SK-N-SH (cell line): ENCODE results near the gene KLRC2. TPM values are rescaled to one million over a fixed set of nuclear protein-coding genes. Genes with fewer than 3 reads are reported as not detected.

Experiments
- CTCF ChIA-PET: fragments of 300-600, 350-600 bp; formaldehyde crosslinking; extraction: SDS; loops from one replicate; lab custom pipeline; 2021; lab: Yijun Ruan, JAX
- POLR2A ChIA-PET: fragments of 350-600 bp; sonication (Branson Sonifier 250); formaldehyde crosslinking; extraction: SDS; loops from one replicate; lab custom pipeline; 2020; ENCODE audit warnings: antibody characterized with exemption, inconsistent platforms; lab: Yijun Ruan, JAX
- DNase-seq: peaks from one replicate; pipeline ENCODE4 v3.0.0; 2012
- H2AFZ ChIP-seq: fragments of 200-600 bp; sonication (generic); 2 replicates; pipeline ENCODE4 v1.8.1; 2016; ENCODE audit warnings: antibody characterized with exemption, mild to moderate bottlenecking, low read depth
- H3F3A ChIP-seq: fragments of 200-600 bp; sonication (generic); replicated peaks from 2 replicates; pipeline ENCODE3; 2016; ENCODE audit warnings: antibody characterized with exemption, mild to moderate bottlenecking; ENCODE audit not compliant: insufficient read depth
- H3K27ac ChIP-seq, 2 experiments: fragments of 200-500 bp in 1 of 2; fragments of 200-600 bp in 1 of 2; sonication (Bioruptor generic) in 1 of 2; sonication (generic), shearing (Covaris generic) in 1 of 2; 2 replicates each; pipeline versions ENCODE4 v1.5.1 to v1.6.1; 2014 to 2016; ENCODE audit warnings: low read depth in 2 of 2, inconsistent platforms in 1 of 2, low read length in 1 of 2, mild to moderate bottlenecking in 1 of 2, mixed read lengths in 1 of 2
- H3K27me3 ChIP-seq: fragments of 200-600 bp; sonication (generic), shearing (Covaris generic); 2 replicates; pipeline ENCODE4 v1.6.1; 2016; ENCODE audit warnings: mixed run types; ENCODE audit not compliant: insufficient read depth
- H3K36me3 ChIP-seq, 2 experiments: fragments of 200-500 bp in 1 of 2; fragments of 200-600 bp in 1 of 2; sonication (Bioruptor generic) in 1 of 2; sonication (generic) in 1 of 2; replicated peaks in 1 of 2; 2 replicates each; pipeline versions ENCODE3 to v1.5.1; 2014 to 2016; ENCODE audit warnings: low read length in 1 of 2, mild to moderate bottlenecking in 1 of 2; ENCODE audit not compliant: insufficient read depth in 2 of 2, control insufficient read depth in 1 of 2
- H3K4me1 ChIP-seq, 2 experiments: fragments of 200-500 bp in 1 of 2; fragments of 200-600 bp in 1 of 2; sonication (Bioruptor generic) in 1 of 2; sonication (generic), shearing (Covaris generic) in 1 of 2; 2 replicates each; pipeline versions ENCODE4 v1.5.1 to v1.6.1; 2014 to 2016; ENCODE audit warnings: low read depth in 1 of 2, low read length in 1 of 2, mixed run types in 1 of 2; ENCODE audit not compliant: insufficient read depth in 2 of 2, control insufficient read depth in 1 of 2
- H3K4me2 ChIP-seq: fragments of 200-600 bp; sonication (generic), shearing (Covaris generic); 2 replicates; pipeline ENCODE4 v1.6.1; 2017; ENCODE audit warnings: mixed run types
- H3K4me3 ChIP-seq, 2 experiments: fragments of 200-500 bp in 1 of 2; fragments of 200-600 bp in 1 of 2; sonication (Bioruptor generic) in 1 of 2; sonication (generic), shearing (Covaris generic) in 1 of 2; 2 replicates each; pipeline versions ENCODE4 v1.5.1 to v1.8.1; 2014 to 2016; ENCODE audit warnings: low read depth in 2 of 2, inconsistent platforms in 1 of 2, low read length in 1 of 2, mild to moderate bottlenecking in 1 of 2, mixed read lengths in 1 of 2, moderate library complexity in 1 of 2
- H3K79me2 ChIP-seq: fragments of 200-600 bp; sonication (generic); 2 replicates; pipeline ENCODE4 v1.8.1; 2017; ENCODE audit warnings: mild to moderate bottlenecking; ENCODE audit not compliant: insufficient read depth
- H3K9ac ChIP-seq: fragments of 200-600 bp; sonication (generic); 2 replicates; pipeline ENCODE4 v1.6.1; 2017; ENCODE audit warnings: mixed run types
- H3K9me2 ChIP-seq: fragments of 200-600 bp; sonication (generic); 2 replicates; pipeline ENCODE4 v1.6.1; 2017; ENCODE audit warnings: mixed run types
- H3K9me3 ChIP-seq: fragments of 200-600 bp; sonication (generic); 2 replicates; pipeline ENCODE4 v1.6.1; 2017; ENCODE audit warnings: mixed run types, mild to moderate bottlenecking, moderate library complexity
- H4K20me1 ChIP-seq: fragments of 200-600 bp; sonication (generic); 2 replicates; pipeline ENCODE4 v1.6.1; 2017; ENCODE audit warnings: mild to moderate bottlenecking, mixed run types; ENCODE audit not compliant: insufficient read depth
- CHD2 ChIP-seq: fragments of 150-350 bp; IDR thresholded peaks from 2 replicates; pipeline ENCODE4 v1.6.1; 2018; ENCODE audit warnings: low read length; ENCODE audit not compliant: partially characterized antibody
- EP300 ChIP-seq, 2 experiments: IDR thresholded peaks; 2 replicates each; pipeline versions ENCODE4 v1.4.0 to v1.6.1; 2012; ENCODE audit warnings: borderline replicate concordance in 1 of 2, low read depth in 1 of 2, low read length in 1 of 2
- FOSL2 ChIP-seq: IDR thresholded peaks from 2 replicates; pipeline ENCODE4 v1.4.0; 2012; ENCODE audit warnings: low read depth, mild to moderate bottlenecking, moderate library complexity, borderline replicate concordance
- GATA2 ChIP-seq: sonication (generic); formaldehyde crosslinking; IDR thresholded peaks from 2 replicates; pipeline ENCODE4 v1.5.0; 2020; ENCODE audit warnings: mild to moderate bottlenecking, missing genetic modification reagents
- NFIC ChIP-seq: IDR thresholded peaks from 2 replicates; pipeline ENCODE4 v1.4.0; 2012; ENCODE audit warnings: borderline replicate concordance
- POLR2AphosphoS5 ChIP-seq: IDR thresholded peaks from 2 replicates; pipeline ENCODE4 v1.6.1; 2012; ENCODE audit warnings: low read depth, low read length
- RCOR1 ChIP-seq: fragments of 150-350 bp; IDR thresholded peaks from 2 replicates; pipeline ENCODE4 v1.6.1; 2017; ENCODE audit warnings: antibody characterized with exemption, low read length
- WGBS: methylation state at CpG from one replicate; pipeline ENCODE4 v1.1.6; 2017; ENCODE audit warnings: low lambda C conversion rate; 5-methylcytosine and 5-hydroxymethylcytosine counted together
- polyA plus RNA-seq, 3 experiments: library from polyadenylated mRNA; depleted of rRNA; stranded (reverse); fragments of >200 nt; gene quantifications; 2 replicates each; pipeline ENCODE4 v1.2.3, GENCODE V29; 2012
- TF ChIP-seq, protein P1 (sequence below): IDR thresholded peaks from 2 replicates; pipeline ENCODE4; 2012
- TF ChIP-seq, protein P2 (sequence below): fragments of 150-350 bp; IDR thresholded peaks from 2 replicates; pipeline ENCODE4 v1.6.1; 2016; ENCODE audit warnings: mild to moderate bottlenecking, low read depth, low read length
- TF ChIP-seq, protein P3 (sequence below): IDR thresholded peaks from 2 replicates; pipeline ENCODE4 v1.4.0; 2012; ENCODE audit warnings: low read depth, borderline replicate concordance
- TF ChIP-seq, protein P4 (sequence below): IDR thresholded peaks from 2 replicates; pipeline ENCODE4 v1.4.0; 2012; ENCODE audit warnings: low read depth, borderline replicate concordance
- TF ChIP-seq, protein P5 (sequence below): IDR thresholded peaks from 2 replicates; pipeline ENCODE4 v1.4.0; 2012; ENCODE audit warnings: low read depth
- TF ChIP-seq, protein P6 (sequence below): IDR thresholded peaks from 2 replicates; pipeline ENCODE4 v1.6.1; 2012; ENCODE audit warnings: mild to moderate bottlenecking, low read depth, low read length, moderate library complexity

The KLRC2 gene
- polyA plus RNA-seq, 1 of the 3 experiments (the other 2 are of a cell fraction): not detected

DNA sequence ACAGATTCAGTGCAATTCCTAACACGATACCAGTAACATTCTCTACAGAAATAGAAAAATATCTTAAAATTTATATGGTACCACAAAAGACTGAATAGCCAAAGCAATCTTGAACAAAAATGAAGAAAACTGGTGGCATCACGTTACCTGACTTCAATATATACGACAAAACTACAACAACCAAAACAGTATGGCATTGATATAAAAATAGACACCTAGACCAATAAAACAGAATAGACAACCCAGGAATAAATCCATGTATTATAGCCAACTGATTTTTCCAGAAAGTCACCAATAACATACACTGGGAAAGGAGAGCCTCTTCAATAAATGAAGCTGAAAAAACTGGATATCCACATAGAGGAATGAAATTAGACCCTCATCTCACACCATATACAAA is 51.6 kb downstream of the KLRC2 start:
- H3K4me1 ChIP-seq: no peaks in the 10 kb centered on the region
- no peaks in the 10 kb centered on the region; the same call in 1 of the 2 replicates for H3K27me3 ChIP-seq
- ChIA-PET CTCF (interaction anchor here (1.8 kb wide), 1 partner anchor 366 kb away, joined by 4 read pairs; no protein-coding TSS in a partner anchor), POLR2A (no interaction called here)
- no peaks in the 10 kb centered on the region for H3K9me2 ChIP-seq
- H2AFZ ChIP-seq: no peak overlapping the region
- H3K36me3 ChIP-seq: no peaks in the 10 kb centered on the region
- no peaks in the 10 kb centered on the region for H3F3A ChIP-seq
- H3K79me2 ChIP-seq: no peaks in the 10 kb centered on the region
- no peak overlapping the region for H3K4me3 ChIP-seq
- no peaks in the 10 kb centered on the region for H3K9me3 ChIP-seq
- H3K4me2 ChIP-seq: no peak overlapping the region
- no peaks in the 10 kb centered on the region for H4K20me1 ChIP-seq
- no peak overlapping the region for H3K27ac ChIP-seq
- no peak for DNase-seq
- TF ChIP-seq CHD2 (no peak), RCOR1 (no peak), NFIC (no peak)
- TF ChIP-seq, protein P1, sequence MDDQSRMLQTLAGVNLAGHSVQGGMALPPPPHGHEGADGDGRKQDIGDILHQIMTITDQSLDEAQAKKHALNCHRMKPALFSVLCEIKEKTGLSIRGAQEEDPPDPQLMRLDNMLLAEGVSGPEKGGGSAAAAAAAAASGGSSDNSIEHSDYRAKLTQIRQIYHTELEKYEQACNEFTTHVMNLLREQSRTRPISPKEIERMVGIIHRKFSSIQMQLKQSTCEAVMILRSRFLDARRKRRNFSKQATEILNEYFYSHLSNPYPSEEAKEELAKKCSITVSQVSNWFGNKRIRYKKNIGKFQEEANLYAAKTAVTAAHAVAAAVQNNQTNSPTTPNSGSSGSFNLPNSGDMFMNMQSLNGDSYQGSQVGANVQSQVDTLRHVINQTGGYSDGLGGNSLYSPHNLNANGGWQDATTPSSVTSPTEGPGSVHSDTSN: no peak
- 24% methylated on average over 3 of the region's 3 CpGs for WGBS
- no peak overlapping the region for H3K9ac ChIP-seq

DNA sequence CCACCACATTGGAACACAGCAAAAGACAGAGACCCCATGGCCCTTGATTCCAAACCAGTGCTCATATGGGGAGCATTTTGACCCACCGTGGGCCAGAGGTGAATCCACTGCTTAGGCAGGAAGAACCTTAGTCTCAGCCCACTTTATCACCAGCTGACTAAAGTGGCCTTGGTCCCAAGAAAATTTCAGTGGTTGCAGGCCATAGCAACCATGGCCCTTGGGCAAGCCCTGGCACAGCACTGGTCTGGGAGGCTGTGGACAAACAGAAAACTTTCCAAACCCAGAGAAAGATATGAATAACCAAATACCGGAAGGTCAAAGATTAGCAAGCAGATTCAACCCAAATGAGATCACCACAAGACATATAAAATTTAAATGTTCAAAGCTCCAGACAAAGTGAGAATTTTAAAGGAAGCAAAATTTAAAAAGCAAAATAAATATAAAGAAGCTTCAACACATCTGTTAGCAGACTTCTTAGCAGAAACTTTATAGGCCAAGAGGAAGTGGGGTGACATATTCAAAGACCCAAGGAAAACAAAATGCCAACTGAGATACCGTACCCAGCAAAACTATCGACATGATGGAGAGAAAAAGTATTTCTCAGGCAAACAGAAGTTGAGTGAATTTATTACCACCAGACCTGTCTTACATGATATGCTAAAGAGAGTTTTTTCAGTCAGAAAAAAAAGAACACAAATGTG is 53.7 kb downstream of the KLRC2 start:
- ChIA-PET POLR2A (no interaction called here), CTCF (no interaction called here)
- no peak for TF ChIP-seq POLR2AphosphoS5
- TF ChIP-seq, protein P2, sequence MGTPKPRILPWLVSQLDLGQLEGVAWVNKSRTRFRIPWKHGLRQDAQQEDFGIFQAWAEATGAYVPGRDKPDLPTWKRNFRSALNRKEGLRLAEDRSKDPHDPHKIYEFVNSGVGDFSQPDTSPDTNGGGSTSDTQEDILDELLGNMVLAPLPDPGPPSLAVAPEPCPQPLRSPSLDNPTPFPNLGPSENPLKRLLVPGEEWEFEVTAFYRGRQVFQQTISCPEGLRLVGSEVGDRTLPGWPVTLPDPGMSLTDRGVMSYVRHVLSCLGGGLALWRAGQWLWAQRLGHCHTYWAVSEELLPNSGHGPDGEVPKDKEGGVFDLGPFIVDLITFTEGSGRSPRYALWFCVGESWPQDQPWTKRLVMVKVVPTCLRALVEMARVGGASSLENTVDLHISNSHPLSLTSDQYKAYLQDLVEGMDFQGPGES: no peak
- no peak for TF ChIP-seq GATA2 (CRISPR knock-in tag)
- TF ChIP-seq, protein P3, sequence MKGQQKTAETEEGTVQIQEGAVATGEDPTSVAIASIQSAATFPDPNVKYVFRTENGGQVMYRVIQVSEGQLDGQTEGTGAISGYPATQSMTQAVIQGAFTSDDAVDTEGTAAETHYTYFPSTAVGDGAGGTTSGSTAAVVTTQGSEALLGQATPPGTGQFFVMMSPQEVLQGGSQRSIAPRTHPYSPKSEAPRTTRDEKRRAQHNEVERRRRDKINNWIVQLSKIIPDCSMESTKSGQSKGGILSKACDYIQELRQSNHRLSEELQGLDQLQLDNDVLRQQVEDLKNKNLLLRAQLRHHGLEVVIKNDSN: no peak
- TF ChIP-seq, protein P4, sequence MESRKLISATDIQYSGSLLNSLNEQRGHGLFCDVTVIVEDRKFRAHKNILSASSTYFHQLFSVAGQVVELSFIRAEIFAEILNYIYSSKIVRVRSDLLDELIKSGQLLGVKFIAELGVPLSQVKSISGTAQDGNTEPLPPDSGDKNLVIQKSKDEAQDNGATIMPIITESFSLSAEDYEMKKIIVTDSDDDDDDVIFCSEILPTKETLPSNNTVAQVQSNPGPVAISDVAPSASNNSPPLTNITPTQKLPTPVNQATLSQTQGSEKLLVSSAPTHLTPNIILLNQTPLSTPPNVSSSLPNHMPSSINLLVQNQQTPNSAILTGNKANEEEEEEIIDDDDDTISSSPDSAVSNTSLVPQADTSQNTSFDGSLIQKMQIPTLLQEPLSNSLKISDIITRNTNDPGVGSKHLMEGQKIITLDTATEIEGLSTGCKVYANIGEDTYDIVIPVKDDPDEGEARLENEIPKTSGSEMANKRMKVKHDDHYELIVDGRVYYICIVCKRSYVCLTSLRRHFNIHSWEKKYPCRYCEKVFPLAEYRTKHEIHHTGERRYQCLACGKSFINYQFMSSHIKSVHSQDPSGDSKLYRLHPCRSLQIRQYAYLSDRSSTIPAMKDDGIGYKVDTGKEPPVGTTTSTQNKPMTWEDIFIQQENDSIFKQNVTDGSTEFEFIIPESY: no peak
- TF ChIP-seq EP300 (IDR thresholded peaks at IDR 0.05; ENCODE audit: borderline replicate concordance in 1 of 2, low read depth in 1 of 2, low read length in 1 of 2): no peak
- TF ChIP-seq, protein P5, sequence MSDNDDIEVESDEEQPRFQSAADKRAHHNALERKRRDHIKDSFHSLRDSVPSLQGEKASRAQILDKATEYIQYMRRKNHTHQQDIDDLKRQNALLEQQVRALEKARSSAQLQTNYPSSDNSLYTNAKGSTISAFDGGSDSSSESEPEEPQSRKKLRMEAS: no peak
- TF ChIP-seq, protein P6, sequence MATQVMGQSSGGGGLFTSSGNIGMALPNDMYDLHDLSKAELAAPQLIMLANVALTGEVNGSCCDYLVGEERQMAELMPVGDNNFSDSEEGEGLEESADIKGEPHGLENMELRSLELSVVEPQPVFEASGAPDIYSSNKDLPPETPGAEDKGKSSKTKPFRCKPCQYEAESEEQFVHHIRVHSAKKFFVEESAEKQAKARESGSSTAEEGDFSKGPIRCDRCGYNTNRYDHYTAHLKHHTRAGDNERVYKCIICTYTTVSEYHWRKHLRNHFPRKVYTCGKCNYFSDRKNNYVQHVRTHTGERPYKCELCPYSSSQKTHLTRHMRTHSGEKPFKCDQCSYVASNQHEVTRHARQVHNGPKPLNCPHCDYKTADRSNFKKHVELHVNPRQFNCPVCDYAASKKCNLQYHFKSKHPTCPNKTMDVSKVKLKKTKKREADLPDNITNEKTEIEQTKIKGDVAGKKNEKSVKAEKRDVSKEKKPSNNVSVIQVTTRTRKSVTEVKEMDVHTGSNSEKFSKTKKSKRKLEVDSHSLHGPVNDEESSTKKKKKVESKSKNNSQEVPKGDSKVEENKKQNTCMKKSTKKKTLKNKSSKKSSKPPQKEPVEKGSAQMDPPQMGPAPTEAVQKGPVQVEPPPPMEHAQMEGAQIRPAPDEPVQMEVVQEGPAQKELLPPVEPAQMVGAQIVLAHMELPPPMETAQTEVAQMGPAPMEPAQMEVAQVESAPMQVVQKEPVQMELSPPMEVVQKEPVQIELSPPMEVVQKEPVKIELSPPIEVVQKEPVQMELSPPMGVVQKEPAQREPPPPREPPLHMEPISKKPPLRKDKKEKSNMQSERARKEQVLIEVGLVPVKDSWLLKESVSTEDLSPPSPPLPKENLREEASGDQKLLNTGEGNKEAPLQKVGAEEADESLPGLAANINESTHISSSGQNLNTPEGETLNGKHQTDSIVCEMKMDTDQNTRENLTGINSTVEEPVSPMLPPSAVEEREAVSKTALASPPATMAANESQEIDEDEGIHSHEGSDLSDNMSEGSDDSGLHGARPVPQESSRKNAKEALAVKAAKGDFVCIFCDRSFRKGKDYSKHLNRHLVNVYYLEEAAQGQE: no peak
- no peak for TF ChIP-seq FOSL2
- Histone ChIP-seq H4K20me1 (no peaks in the 10 kb centered on the region), H2AFZ (no peak overlapping the region), H3K36me3 (no peaks in the 10 kb centered on the region), H3F3A (no peaks in the 10 kb centered on the region), H3K9me3 (no peaks in the 10 kb centered on the region), H3K79me2 (no peaks in the 10 kb centered on the region), H3K27ac (no peak overlapping the region), H3K27me3 (no peaks in the 10 kb centered on the region), H3K4me3 (no peak overlapping the region), H3K4me2 (no peak overlapping the region), H3K9me2 (no peaks in the 10 kb centered on the region), H3K9ac (no peak overlapping the region), H3K4me1 (no peaks in the 10 kb centered on the region)
- DNase-seq: no peak
- 64% methylated on average over 3 of the region's 4 CpGs for WGBS
